Stimulated activated naive B cell treated with anti-CD40 and anti-IgM and Interleukin-4, amounts not matched to agents 10 μg/mL and 1 μg/mL and 100 μg/mL, for 72 hours (primary cell): ENCODE measurements around the gene ZNF862.
"Not testable (repeated sequence)": the region's sequence is repeated elsewhere in the genome, so short reads cannot be mapped to it uniquely, and the experiment has no call there.

ENCODE experiments used
- ATAC-seq, 2 donors: fragments of 150-1000 bp; cut with Tn5 transposase; replicated peaks; 2 replicates each; pipeline ENCODE4 v1.10.0; 2021; ENCODE audit warnings: moderate library complexity in 1 of 2
- DNase-seq: peaks from one replicate; pipeline ENCODE4 v3.0.0; 2021
- H3K27ac Mint-ChIP-seq: one replicate; pipeline ENCODE4 v1.8.0; 2022; ENCODE audit warnings: mild to moderate bottlenecking, mixed read lengths
- H3K27me3 Mint-ChIP-seq, 2 donors: one replicate each; pipeline ENCODE4 v1.8.0; 2022; ENCODE audit warnings: mixed read lengths in 2 of 2
- H3K36me3 Mint-ChIP-seq, 2 donors: one replicate each; pipeline ENCODE4 v1.8.0; 2022; ENCODE audit warnings: mixed read lengths in 2 of 2, mild to moderate bottlenecking in 1 of 2
- H3K4me1 Mint-ChIP-seq, 2 donors: one replicate each; pipeline ENCODE4 v1.8.0; 2022; ENCODE audit warnings: mixed read lengths in 2 of 2, mild to moderate bottlenecking in 1 of 2
- H3K4me3 Mint-ChIP-seq, 2 donors: one replicate each; pipeline ENCODE4 v1.8.0; 2022; ENCODE audit warnings: mild to moderate bottlenecking in 2 of 2, mixed read lengths in 2 of 2, moderate library complexity in 1 of 2
- H3K9me3 Mint-ChIP-seq, 2 donors: one replicate each; pipeline ENCODE4 v1.8.0; 2022; ENCODE audit warnings: mixed read lengths in 2 of 2, mild to moderate bottlenecking in 1 of 2

ZNF862 gene

GRCh38 chr7:149885191-149886017, 47.2 kb downstream of the ZNF862 start:
- no peak for ATAC-seq

GRCh38 chr7:149886018-149886415, 47.8 kb downstream of the ZNF862 start:
- ATAC-seq: peak; percentile 55 to 56
- Mint-ChIP-seq H3K9me3 (no peaks in the 10 kb centered on the region), H3K27ac (no peak overlapping the region), H3K4me1 (peaks cover 14 to 24% of the 10 kb centered on the region in 2 donors), H3K36me3 (peaks cover 2 to 7% of the 10 kb centered on the region in 2 donors), H3K27me3 (no peaks in the 10 kb centered on the region), H3K4me3 (no peak overlapping the region)
- DNase-seq: no peak

More at GRCh38 chr7:149885191-149886017, 47.2 kb downstream of the ZNF862 start:
- no peak overlapping the region for H3K27ac Mint-ChIP-seq
- H3K4me3 Mint-ChIP-seq: no peak overlapping the region
- no peaks in the 10 kb centered on the region for H3K27me3 Mint-ChIP-seq
- DNase-seq: no peak
- H3K4me1 Mint-ChIP-seq: peaks cover 14 to 24% of the 10 kb centered on the region in 2 donors
- H3K9me3 Mint-ChIP-seq: no peaks in the 10 kb centered on the region
- peaks cover 6 to 8% of the 10 kb centered on the region in 2 donors for H3K36me3 Mint-ChIP-seq

GRCh38 chr7:149887311-149887710, 49.1 kb downstream of the ZNF862 start:
- H3K9me3 Mint-ChIP-seq: no peaks in the 10 kb centered on the region
- DNase-seq (no peak), ATAC-seq (no peak)
- H3K27ac Mint-ChIP-seq: no peak overlapping the region
- peaks cover 14 to 24% of the 10 kb centered on the region in 2 donors for H3K4me1 Mint-ChIP-seq
- no peak overlapping the region for H3K4me3 Mint-ChIP-seq
- no peaks in the 10 kb centered on the region for H3K27me3 Mint-ChIP-seq
- peaks cover 2 to 3% of the 10 kb centered on the region in 2 donors for H3K36me3 Mint-ChIP-seq

- H3K27me3 Mint-ChIP-seq, H3K27ac Mint-ChIP-seq, H3K36me3 Mint-ChIP-seq, H3K4me3 Mint-ChIP-seq, ATAC-seq, DNase-seq, H3K9me3 Mint-ChIP-seq: not testable (repeated sequence)
- H3K4me1 Mint-ChIP-seq: peaks cover 10 to 19% of the 10 kb centered on the region in 2 donors
Observed at GRCh38 chr7:149890715-149891114, 52.5 kb downstream of the ZNF862 start.

- H3K36me3 Mint-ChIP-seq, H3K4me3 Mint-ChIP-seq, H3K27me3 Mint-ChIP-seq, H3K27ac Mint-ChIP-seq, H3K4me1 Mint-ChIP-seq, DNase-seq, ATAC-seq, H3K9me3 Mint-ChIP-seq: not testable (repeated sequence)
Observed at GRCh38 chr7:149894957-149895356, 56.8 kb downstream of the ZNF862 start.

GRCh38 chr7:149907776-149908376, 69.7 kb downstream of the ZNF862 start:
- H3K27me3 Mint-ChIP-seq, H3K4me3 Mint-ChIP-seq, DNase-seq, ATAC-seq, H3K9me3 Mint-ChIP-seq, H3K27ac Mint-ChIP-seq, H3K36me3 Mint-ChIP-seq, H3K4me1 Mint-ChIP-seq: not testable (repeated sequence)

GRCh38 chr7:149910219-149910618, 72.0 kb downstream of the ZNF862 start:
- not testable (repeated sequence) for H3K36me3 Mint-ChIP-seq, H3K27ac Mint-ChIP-seq

GRCh38 chr7:149912126-149912525, 74.0 kb downstream of the ZNF862 start:
- not testable (repeated sequence) for DNase-seq, H3K27ac Mint-ChIP-seq, H3K9me3 Mint-ChIP-seq, H3K4me1 Mint-ChIP-seq, H3K36me3 Mint-ChIP-seq, H3K27me3 Mint-ChIP-seq, ATAC-seq, H3K4me3 Mint-ChIP-seq

More at GRCh38 chr7:149910219-149910618, 72.0 kb downstream of the ZNF862 start:
- not testable (repeated sequence) for DNase-seq, H3K4me1 Mint-ChIP-seq, H3K4me3 Mint-ChIP-seq, ATAC-seq, H3K27me3 Mint-ChIP-seq, H3K9me3 Mint-ChIP-seq
